ENCODE data around the gene MOB2.

MOB2 gene

GRCh38 chr11:1484695-1485503, 1.7 kb downstream of the MOB2 start:
- no peak for DNase-seq (ENCODE audit: low read depth)

- DNase-seq (ENCODE audit: low read depth): no peak
These were observed 2.4 kb downstream of the MOB2 start for GRCh38 chr11:1484061-1484671.

GRCh38 chr11:1483445-1483961, 3.1 kb downstream of the MOB2 start:
- no peak for DNase-seq (ENCODE audit: low read depth)

GRCh38 chr11:1482581-1483444, 3.8 kb downstream of the MOB2 start:
- DNase-seq (ENCODE audit: low read depth): no peak

GRCh38 chr11:1481861-1482441, 4.6 kb downstream of the MOB2 start:
- DNase-seq (ENCODE audit: low read depth): no peak

- DNase-seq (ENCODE audit: low read depth): no peak
These were observed 5.1 kb downstream of the MOB2 start for GRCh38 chr11:1481483-1481825.

GRCh38 chr11:1480555-1481482, 5.8 kb downstream of the MOB2 start:
- DNase-seq (ENCODE audit: low read depth): no peak

- DNase-seq (ENCODE audit: low read depth): no peak
These were observed 6.4 kb downstream of the MOB2 start for GRCh38 chr11:1480191-1480554.

GRCh38 chr11:1479678-1480118, 6.9 kb downstream of the MOB2 start:
- DNase-seq (ENCODE audit: low read depth): no peak

- no peak for DNase-seq (ENCODE audit: low read depth)
These were observed 7.4 kb downstream of the MOB2 start for GRCh38 chr11:1479006-1479677.

- DNase-seq (ENCODE audit: low read depth): no peak
These were observed 8.0 kb downstream of the MOB2 start for GRCh38 chr11:1478544-1478943.

GRCh38 chr11:1478011-1478410, 8.6 kb downstream of the MOB2 start:
- DNase-seq (ENCODE audit: low read depth): no peak

- no peak for DNase-seq (ENCODE audit: low read depth)
These were observed 9.4 kb downstream of the MOB2 start for GRCh38 chr11:1476940-1477736.

GRCh38 chr11:1475841-1476240, 10.7 kb downstream of the MOB2 start:
- no peak for DNase-seq (ENCODE audit: low read depth)

- no peak for DNase-seq (ENCODE audit: low read depth)
These were observed 12.8 kb downstream of the MOB2 start for GRCh38 chr11:1473786-1474185.

GRCh38 chr11:1473011-1473628, 13.5 kb downstream of the MOB2 start:
- DNase-seq (ENCODE audit: low read depth): no peak

GRCh38 chr11:1472180-1473005, 14.2 kb downstream of the MOB2 start:
- DNase-seq (ENCODE audit: low read depth): no peak

- no peak for DNase-seq (ENCODE audit: low read depth)
These were observed 14.8 kb downstream of the MOB2 start for GRCh38 chr11:1471736-1472135.

All from amniotic epithelial cell (primary cell).